NCI-H774 (cell line): ENCODE measurements around the gene CD6.

ENCODE experiments used
- DNase-seq: peaks from one replicate; lab custom pipeline; 2025; lab: John Stamatoyannopoulos, UW

CD6 gene

DNA sequence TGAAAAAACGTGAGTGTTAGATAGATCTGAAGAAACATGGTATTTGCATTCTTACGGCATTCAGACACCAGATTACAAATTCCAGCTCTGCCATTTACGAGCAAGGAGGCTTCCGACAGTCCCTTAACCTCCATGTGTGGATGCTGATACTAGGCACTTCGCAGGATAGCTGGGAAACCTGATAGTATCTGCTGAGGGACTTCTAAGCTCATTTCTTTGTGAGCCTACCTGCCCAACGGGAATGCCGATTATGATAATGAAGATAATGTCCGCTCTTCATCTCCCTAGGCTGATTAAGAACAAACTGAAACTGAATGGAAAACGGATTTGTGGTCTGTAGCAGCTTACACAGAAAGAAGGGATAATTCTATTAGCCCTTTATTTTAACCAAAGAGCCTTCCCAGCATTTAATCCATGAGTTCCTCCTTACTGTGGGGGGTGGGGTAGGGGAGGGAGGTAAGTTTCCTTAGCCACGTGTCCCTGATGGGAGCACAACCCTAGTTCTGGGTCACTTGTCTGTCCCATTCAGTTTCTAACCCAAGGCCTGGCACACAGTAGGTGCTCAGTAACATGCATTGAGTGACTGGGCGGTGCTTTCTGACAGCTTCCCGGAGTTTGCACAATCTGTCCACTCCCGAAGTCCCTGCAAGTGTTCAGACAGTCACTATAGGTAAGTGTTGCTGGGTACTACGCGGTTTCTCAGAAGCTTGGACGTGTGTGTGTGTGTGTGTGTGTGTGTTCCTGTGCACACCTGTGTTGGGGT is 39.2 kb downstream of the CD6 start:
- no peak for DNase-seq

DNA sequence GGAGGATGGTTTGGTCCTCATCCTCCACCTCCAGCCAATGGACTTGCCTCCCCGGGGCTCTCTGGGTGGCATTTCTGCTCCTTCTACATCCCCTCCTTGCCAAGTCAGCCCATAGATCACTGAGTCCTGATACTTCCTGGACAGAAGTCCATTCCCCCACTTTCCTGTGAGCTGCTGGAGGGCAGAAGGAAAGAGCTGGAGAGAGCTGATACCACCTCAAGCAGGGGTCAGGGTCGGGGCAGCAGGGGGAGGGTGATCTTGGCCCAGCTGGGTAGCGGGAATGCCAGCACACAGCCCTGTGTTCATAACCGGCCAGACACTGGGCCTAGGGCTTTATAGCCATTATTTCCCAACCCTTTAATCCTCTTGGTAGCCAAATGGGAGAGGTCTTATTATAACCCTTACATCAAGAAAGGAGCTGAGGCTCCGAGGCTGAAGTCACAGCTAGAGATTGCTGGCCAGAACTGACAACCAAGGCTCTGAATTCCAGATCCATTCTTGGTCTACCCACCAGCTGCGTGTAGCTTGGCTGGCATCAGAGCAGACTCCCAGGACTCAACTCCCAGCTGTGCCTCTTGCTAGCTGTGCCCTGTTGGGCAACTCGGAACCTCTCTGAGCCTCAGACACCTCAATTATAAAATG is 39.9 kb downstream of the CD6 start:
- DNase-seq = no peak

DNA sequence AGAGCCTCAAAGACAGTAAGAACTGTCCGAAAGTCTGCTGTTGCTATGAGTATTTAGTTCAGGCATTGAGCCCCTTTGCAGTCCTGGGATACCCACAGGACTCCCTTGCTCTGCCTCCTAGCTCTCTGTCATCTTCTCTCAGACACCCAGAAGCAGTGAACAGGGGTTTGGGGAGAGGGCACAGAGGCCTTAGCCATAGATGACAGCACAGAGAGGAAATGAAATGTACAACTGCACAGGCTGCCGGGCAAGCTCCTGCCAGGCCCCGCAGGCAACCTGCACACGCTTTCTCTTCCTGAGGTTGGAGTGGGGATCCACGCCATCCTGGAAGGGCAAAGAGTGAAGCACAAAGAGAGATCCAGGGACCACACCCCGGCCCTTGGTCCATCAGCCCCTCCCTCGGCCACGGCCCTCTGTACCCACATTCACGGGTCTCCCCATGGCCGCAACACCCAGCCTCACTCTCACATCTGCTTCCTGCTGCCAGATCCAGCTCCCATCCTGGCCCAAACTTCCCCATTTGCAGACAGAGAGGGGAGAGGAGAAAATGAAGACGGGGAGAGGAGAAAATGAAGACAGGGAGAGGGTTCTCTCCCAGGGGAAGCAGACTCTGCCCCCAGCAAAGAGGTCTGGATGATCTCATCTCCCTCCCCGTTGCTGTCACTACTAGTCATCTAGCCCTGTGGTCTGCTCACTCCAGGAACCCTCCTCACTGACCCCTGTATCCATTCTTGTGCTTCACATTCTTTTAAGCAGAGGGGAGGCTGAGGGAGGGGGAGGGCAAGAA is 40.7 kb downstream of the CD6 start:
- no peak for DNase-seq

DNA sequence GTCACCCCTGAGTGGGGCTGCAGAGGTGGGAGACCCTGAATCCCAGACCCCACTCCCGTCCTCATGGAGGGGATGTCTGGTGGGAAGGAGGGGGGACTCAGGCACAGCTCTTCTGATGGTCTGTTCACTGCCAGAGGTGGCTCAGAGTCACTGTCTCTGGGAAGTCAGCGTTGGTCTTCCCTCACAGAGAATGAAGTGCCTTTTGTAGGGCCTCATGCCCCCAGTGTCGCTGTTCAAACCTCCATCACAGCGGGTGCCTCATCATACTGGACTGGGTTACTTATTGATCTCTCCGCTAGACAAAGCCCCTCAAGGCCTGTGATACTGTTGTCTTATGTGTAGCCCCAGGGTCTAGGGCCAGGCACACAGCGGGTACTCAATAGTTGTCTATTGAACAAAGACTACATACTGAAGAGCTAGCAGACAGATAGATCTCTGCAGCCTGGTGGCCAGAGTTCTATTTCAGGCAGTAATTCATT is 41.3 kb downstream of the CD6 start:
- no peak for DNase-seq

DNA sequence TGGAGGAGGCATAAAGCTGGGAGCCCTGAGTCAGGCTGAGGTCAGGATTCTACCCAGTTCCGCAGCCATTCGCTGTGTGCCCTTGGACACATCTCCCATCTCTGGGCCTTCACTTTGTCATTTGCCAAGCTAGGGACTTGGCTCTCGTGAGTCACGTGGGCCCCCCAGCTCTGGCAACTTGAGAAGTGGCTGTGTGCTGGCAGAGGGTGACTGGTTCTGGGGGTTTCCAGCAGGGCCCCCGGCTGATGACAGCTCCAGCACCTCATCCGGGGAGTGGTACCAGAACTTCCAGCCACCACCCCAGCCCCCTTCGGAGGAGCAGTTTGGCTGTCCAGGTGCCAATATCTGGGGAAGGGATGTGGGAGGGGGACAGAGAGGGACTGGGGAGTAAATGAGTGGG is 46.6 kb downstream of the CD6 start:
- no peak for DNase-seq

DNA sequence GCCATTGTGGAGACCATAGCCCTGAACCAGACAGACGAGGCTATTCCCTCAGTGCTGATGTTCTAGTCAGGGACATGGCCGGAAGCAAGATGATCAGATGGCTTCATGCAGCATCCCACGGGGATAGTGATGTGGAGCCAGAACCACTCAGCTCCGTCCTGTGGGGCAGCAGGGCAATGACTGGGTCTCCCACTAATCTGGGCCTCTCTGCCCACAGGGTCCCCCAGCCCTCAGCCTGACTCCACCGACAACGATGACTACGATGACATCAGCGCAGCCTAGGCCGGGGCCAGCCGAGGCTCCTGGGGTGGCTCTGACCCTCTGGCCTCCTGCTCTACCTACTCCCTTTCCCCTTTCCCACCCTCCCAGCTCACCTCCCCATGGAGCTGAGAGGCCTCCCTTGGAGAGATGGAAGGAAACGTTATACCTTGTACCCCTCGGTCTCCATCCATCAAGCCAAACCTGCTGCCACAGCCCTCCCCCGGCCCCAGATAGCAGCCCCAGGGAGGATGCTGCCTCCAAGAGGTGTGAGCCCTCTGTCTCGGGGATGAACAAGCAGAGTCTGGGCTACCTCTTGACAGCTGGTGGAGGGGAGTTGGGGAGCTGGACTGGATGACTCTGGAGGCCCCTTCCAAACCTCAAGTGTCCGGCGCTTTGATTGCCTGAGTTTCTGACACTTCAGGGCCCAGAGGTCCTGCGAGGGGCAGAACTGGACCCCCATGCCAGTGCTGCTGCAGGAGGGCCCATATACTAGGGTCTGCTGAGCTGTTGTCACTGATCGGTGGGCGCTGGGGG is 47.8 kb downstream of the CD6 start:
- DNase-seq = no peak

DNA sequence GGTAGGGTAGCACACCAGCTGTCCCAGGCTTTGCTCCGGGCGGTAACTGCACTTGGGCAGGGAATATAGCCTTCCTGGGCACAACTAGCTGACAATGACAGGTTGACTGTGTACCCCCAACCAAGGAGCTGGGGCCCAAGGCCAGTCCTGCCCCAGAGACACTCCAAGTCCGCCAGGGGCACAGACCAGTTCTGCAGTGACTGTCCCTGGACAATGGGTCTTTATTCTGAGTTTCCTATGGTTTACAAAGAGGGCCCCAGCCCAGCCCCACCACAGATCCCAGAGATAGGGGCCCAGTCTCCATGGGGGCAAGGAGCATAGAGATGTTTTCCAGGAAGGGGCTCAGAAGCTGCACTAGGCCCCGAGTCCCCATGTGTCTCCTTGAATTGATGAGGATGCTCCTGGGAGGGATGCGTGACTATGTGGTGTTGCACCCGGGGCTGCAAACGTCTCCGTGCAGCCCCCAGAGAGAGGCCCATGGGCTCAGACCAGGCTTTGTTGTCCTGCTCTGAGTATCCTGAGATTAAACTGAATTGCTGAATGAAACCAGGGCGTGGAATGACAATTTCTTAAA is 48.4 kb downstream of the CD6 start:
- DNase-seq = no peak

DNA sequence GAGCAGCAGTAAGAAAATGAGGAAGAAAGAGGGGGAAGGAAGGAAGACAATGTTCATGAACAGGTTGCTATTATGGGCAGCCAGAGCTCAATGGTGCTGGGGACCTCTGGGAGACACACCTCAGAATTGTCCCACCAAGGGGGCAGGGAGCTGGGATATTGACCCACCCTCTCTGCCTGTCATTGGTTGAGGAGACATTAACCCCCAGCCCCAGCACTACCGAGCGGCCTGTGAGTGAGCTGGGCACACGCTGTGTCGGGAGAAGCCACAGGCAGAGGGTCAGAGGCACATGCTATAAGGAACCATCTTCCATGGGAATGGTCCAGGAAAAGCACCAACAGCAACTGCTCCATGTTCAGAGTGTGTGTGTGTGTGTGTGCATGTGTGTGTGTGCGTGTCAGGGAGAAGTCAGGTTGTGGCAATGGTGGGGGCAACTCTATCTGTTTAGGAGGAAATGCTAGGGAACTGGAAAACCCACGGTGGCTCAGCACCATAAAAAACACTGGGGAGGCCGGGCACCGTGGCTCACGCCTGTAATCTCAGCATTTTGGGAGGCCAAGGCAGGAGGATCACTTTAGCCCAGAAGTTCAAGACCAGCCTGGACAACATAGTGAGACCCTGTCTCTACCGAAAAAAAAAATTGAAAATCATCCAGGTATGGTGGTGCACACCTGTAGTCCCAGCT is 49.2 kb downstream of the CD6 start:
- no peak for DNase-seq

DNA sequence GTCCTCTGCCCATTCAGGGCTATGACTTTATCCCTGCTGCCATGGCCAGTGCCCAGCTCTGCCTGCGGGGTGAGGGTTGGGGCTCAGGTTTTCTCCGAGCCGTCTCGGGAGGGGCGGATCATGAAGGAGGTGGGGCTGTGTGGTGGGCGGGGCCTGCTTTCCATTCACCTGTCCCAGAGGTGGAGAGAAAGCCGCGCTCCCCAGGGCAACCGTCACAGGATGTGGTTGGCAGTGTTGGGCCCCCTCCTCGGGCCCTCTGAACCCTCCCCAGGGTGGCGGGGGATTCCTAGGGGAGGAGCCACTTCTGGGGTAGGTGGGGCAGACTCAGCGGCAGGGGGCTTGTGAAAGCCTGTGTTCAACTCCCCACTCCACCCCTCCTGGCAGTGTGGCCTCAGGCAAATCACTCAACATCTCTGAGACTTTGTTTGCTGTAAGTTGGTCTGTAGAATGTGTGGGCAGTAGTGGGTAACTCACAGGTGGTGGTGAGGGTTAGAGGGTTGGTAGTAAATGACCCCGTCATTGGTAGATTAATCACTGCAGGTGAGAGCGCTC is 50.3 kb downstream of the CD6 start:
- DNase-seq = peak; percentile 62

DNA sequence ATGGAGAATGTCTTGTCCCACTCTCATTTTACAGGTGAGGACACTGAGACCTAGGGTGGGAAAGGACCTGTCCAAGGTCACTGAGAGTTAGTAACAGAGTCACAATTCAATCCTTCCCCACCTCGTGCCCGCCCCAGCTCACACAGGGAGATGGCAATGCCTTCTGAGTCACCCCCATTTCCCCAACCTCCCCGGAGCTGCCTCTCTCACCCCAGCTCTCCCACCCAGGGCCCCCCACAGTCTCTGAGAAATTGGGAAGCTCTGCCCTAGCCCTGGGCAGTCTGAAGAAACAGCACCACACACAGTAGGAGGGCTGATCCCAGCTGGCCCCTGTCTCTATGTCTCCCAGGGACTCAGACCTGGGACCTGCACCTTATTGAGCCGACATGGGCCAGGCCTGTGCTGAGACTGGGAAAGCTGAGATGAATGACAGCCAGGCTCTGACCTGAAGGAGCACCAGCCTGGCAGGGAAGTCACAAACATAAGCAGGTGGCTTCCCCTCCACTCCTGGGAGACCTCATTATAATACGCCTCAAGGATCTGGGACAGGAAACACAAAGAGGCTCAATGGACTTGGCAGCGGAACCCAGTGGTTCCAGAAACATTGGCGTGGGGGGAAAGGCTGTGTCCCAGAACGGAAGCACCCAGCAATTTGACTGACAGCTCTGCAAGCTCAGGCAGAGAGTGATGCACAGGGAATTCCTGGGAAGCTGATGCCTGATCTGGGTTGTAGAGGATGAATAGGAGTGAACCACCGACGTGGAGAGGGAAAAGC is 51.0 kb downstream of the CD6 start:
- DNase-seq = no peak

DNA sequence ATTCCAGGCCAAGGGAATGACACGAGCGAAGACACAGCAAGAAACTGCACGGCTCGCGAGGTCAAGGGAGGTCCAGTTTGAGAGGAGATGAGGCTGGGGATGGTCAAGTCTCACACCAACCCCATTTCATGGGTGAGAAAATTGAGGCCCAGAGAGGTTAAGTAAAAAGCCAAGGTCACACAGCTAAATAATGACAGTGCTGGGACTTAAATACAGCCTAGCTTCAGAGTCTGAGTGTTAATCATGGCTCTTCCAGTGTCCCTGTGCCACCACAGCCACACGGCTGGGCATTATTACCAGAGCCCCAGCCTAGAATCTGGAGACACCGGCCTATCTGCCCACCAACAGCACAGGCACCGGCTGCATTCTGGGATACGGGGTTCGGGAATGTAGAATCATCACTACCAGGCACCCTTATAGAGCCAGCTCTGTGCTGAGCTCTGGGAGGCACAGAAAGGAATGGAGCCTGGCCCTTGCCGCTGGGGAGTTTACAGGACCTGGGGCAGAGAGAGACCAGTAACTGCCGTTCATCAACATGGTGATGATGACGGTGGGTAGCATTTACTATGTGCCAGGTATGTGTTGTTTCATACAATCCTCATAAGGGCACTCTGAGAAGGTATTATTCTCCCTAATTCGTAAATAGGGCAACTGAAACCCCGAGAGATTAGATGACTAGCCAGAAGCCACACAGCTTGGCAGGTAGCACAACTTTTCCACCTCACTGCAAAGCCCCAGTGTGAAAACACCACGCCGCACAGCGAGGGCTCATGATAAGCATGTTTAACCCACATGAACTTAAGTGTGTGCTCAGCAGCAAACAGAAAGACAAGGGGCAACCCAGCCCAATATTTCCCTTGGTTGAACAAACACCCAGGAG is 51.8 kb downstream of the CD6 start:
- no peak for DNase-seq

DNA sequence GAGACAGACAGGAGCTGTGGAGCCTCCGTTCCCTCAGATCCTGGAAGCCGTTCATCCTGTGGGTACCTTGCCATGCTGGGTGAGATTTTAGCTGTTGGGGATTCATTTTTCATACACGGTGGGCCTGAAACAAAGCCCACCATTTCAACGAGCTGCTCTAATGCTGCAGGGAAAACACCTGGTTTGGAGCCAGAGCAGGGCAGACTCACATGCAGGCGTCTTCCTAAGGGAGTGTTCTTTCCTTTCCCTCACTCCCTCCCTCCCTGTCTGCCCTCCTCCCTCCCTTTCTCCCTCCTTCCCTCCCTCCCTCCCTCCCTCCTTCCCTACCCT is 52.5 kb downstream of the CD6 start:
- no peak for DNase-seq

DNA sequence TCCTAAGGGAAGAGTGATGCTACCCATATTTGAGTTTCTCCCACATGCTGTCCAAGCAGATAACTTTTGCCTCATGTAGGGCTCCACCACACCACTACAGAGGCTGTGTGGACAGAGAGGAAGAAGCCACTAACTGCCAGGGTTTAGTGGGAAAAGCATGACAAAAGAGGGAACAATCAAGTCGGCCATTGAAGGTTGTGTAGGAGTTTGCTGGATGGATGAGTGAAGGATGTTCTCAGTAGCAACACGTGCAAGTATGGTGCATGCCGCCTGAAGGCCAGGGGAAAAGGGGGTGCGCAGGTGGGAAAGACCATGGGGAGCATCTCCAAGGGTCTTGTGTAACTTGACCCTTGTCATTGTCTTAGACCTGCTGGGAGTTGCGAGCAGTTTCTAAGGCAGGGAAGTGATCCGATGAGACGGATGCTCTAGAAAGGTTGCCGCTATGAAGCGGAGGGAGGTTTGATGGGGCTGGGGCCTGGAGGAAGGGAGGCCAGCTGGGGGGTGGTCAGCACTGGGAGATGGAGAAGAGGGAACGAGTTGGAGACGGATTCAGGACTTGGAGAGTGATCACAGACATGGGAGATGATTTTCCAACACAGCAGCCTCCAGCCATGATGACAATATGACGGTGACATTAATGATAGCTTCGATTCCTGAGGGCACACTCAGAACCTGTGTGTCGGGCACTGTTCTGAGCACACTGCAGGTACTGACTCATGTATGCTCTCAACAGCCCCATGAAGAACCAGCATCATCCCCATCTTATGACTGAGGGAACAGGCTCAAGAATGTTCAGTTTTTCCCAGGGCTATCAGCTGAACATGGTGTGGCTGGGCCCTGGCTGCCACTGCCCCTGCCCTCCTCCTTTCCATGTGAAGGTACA is 53.7 kb downstream of the CD6 start:
- no peak for DNase-seq

DNA sequence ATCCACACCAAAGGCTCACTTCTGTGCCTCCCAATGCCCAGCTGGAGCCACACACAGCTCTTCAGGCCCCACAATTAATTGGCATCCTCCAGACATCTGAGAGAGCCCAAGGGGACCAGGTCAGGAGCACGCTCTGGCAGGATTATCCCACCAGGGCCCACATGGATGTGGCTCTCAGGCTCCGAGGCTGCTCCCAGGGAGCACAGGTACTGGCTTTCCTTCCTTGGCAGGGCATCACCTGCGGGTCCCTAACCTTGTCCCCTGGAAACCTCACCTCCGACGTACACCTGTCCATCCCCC is 54.3 kb downstream of the CD6 start:
- no peak for DNase-seq

DNA sequence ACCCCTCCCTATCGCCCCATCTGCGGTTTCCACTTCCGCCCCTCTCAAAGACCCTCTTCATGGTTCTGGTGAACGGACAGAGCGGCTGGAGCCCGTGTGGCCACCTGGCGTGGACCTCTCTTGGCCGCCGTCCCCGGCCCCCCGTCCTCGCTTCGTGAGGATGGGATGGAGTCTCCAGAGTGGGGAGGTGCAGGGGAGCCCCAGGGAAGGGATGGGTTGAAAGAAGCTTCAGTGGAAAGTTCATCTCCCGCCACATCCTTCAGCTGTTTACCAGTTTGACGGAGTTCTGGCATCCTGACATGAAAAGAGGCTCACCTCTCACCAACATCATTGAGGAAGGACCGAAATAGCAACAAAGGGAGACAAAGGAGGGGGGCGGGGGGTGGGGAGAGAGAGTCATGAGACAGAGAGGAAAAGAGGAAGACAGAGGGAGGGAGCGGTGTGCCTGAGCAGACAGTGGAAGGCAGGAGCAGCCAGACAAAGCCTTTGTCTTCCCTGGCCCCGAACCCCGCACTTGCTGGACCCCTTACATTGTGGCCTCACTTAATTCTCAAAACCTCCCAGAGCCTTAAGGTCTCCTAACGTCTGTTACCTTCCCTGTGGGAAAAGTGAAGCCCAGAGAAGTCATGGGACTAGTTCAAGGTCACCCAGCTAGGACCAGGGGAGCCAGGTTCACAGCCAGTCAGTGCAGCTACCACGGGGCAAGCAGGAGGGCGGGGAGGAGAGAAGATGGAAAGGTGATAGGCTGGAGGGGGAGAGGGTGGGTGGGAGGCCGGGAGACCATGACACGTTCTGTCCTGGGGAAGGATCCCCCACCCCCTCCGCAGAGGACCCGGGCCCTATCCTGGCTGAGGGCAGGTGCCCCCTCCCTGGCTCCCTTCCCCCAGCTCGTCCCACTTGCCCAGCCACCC is 54.9 kb downstream of the CD6 start:
- no peak for DNase-seq

DNA sequence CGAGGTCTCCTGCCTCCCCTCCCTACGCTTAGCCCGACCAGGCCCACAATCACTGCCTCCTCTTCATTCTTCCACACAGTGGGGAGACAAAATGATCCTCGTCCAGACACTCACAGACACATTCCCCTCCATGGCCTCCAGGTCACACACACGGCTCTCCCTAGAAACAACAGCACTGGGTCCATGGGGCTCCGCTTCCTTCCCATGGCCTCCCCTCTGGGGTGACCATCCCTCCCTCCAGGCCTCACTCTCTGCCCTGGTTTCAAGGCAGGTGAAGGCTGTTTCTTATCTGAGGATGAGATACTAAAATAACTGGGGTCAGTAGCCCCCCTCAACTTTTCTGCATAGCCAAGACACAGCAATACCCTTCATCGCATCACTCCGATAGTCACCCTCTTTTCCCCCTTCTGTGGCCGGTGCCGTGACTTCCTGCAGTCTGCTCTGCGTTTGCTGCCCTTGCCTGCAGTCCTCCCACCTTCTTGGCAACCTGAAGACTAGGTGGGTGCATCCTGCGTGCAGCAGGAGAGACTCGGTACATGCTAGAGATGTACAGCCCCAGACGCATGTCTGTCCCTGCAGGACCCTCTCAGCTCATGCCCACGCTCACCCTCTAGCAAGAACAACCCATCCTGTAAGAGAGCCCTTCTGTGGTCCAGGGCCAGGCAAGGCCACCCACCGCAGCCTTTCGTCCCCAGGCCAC is 55.8 kb downstream of the CD6 start:
- no peak for DNase-seq
